ENCODE results near the gene TPCN2.
"Not testable (repeated sequence)": the region's sequence is repeated elsewhere in the genome, so short reads cannot be mapped to it uniquely, and the experiment has no call there.

The TPCN2 gene

GRCh38 chr11:69131121-69131566 is 82.4 kb downstream of the TPCN2 start:
- no peak for TF ChIP-seq CTCF (IDR thresholded peaks at IDR 0.05)
- peak; percentile 92 for DNase-seq (ENCODE audit: low spot score)
- Histone ChIP-seq H3K27ac (peak overlapping the region; percentile 63 to 89), H3K4me3 (no peak overlapping the region)

- peak; percentile 73 for TF ChIP-seq CTCF (IDR thresholded peaks at IDR 0.05)
- H3K27ac ChIP-seq, result peak overlapping the region; percentile 63 to 89
- DNase-seq (ENCODE audit: low spot score), result no peak
- no peak overlapping the region for H3K4me3 ChIP-seq
Measured at GRCh38 chr11:69131644-69132300, 83.0 kb downstream of the TPCN2 start.

GRCh38 chr11:69132301-69132670 is 83.6 kb downstream of the TPCN2 start:
- TF ChIP-seq CTCF (IDR thresholded peaks at IDR 0.05), result no peak
- no peak for DNase-seq (ENCODE audit: low spot score)
- H3K4me3 ChIP-seq, result no peak overlapping the region
- peak overlapping the region; percentile 63 to 89 for H3K27ac ChIP-seq

GRCh38 chr11:69133251-69133650 is 84.5 kb downstream of the TPCN2 start:
- Histone ChIP-seq H3K4me3 (no peak overlapping the region), H3K27ac (no peak overlapping the region)
- no peak for DNase-seq (ENCODE audit: low spot score)
- no peak for TF ChIP-seq CTCF (IDR thresholded peaks at IDR 0.05)

- not testable (repeated sequence) for H3K27ac ChIP-seq; H3K4me3 ChIP-seq; DNase-seq (ENCODE audit: low spot score)
Measured at GRCh38 chr11:69134182-69134581, 85.5 kb downstream of the TPCN2 start.

- Histone ChIP-seq H3K4me3 (no peak overlapping the region), H3K27ac (no peak overlapping the region)
- DNase-seq (ENCODE audit: low spot score), result peak; percentile 31
- TF ChIP-seq CTCF (IDR thresholded peaks at IDR 0.05), result no peak
Measured at GRCh38 chr11:69134957-69135356, 86.2 kb downstream of the TPCN2 start.

- no peak for TF ChIP-seq CTCF (IDR thresholded peaks at IDR 0.05)
- H3K27ac ChIP-seq, result no peak overlapping the region
- no peak overlapping the region for H3K4me3 ChIP-seq
- peak; percentile 49 for DNase-seq (ENCODE audit: low spot score)
Measured at GRCh38 chr11:69135420-69136363, 87.0 kb downstream of the TPCN2 start.

All from coronary artery (tissue), 2 donors.